H1 (cell line): ENCODE results near the gene RNF214. TPM values are rescaled to one million over a fixed set of nuclear protein-coding genes. Genes with fewer than 3 reads are reported as not detected.

Experiments
- SUZ12 ChIP-seq: fragments of 200-600 bp; sonication (generic); IDR thresholded peaks from 2 replicates; pipeline ENCODE4 v1.6.1; 2012; ENCODE audit warnings: mild to moderate bottlenecking, inconsistent platforms, low read length, moderate library complexity, mixed read lengths
- polyA plus RNA-seq, 7 experiments: library from polyadenylated mRNA; depleted of rRNA in 3 of 7; stranded (reverse) in 5 of 7; unstranded in 2 of 7; fragments of >200 nt in 5 of 7; fragments of 200-250 nt in 2 of 7; gene quantifications; 1 replicate in 5 of 7; 2 replicates in 1 of 7; 4 replicates in 1 of 7; pipeline versions ENCODE4 v1.2.1 to v1.2.3, GENCODE V29; 2011 to 2013; ENCODE audit warnings: missing spikeins in 2 of 7, mixed read lengths in 2 of 7
- total RNA-seq: library from RNA; stranded (reverse); fragmentation: NEBNext Ultra II Directional; extraction: Animal tissue kit (Norgen Biotek cat#: 25700); gene quantifications from 2 replicates; pipeline ENCODE4 v1.2.1, GENCODE V29; 2021

RNF214 gene
- total and polyA plus RNA-seq, 2 of the 8 experiments (the other 6 are each of a cell fraction or from before 2014, with no cell fraction given) = 34.9 to 35.6 TPM

DNA sequence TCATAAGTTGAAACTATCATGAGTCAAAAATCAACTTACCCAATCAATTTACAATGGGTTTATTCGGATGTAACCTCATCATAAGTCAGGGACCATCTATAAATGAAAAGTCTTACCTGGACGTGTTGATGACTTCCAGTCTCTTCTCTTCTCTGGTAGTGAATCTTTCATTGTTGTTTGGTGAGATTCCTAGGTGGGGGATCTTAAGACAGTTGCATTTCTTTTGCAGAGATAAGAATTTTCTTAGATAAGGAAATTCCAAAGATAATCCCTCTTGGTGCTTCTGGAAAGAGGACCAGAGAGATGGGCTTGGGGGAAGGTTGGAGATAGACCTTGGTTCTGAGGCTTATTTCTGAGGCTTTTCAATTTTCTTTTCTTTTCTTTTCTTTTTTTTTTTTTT is 37.4 kb downstream of the RNF214 start (continued):
- TF ChIP-seq SUZ12 = no peak
